Adrenal gland (tissue), 12 donors: ENCODE data around the gene NPR3. TPM values are rescaled to one million over a fixed set of nuclear protein-coding genes. Genes with fewer than 3 reads are reported as not detected.

ENCODE experiments used
- DNase-seq, 7 donors: peaks; one replicate each; pipeline ENCODE4 v3.0.0-alpha.2; 2019 to 2020
- H3K27ac ChIP-seq, 5 donors: fragments of 200-600 bp; sonication (generic) in 4 of 5; 1 replicate in 3 of 5; 2 replicates in 2 of 5; pipeline versions ENCODE4 v1.5.1 to v1.8.0; 2016 to 2020; ENCODE audit warnings: mild to moderate bottlenecking in 1 of 5
- H3K27me3 ChIP-seq: fragments of 200-600 bp; 2 replicates; pipeline ENCODE4 v1.8.0; 2021
- H3K36me3 ChIP-seq, 2 donors: fragments of 200-600 bp; replicated peaks in 1 of 2; 1 replicate in 1 of 2; 2 replicates in 1 of 2; pipeline versions ENCODE4 v1.5.1 to v1.8.0; 2018 to 2022
- H3K4me1 ChIP-seq, 2 donors: fragments of 200-600 bp; replicated peaks in 1 of 2; 1 replicate in 1 of 2; 2 replicates in 1 of 2; pipeline versions ENCODE4 v1.5.1 to v1.8.0; 2018 to 2021
- H3K4me3 ChIP-seq, 4 donors: fragments of 200-600 bp; sonication (generic) in 3 of 4; one replicate each; pipeline ENCODE4 v1.5.1; 2016 to 2018
- H3K9me3 ChIP-seq, 3 donors: fragments of 200-600 bp; sonication (generic) in 1 of 3; replicated peaks in 1 of 3; 1 replicate in 2 of 3; 2 replicates in 1 of 3; pipeline versions ENCODE4 v1.5.1 to v1.8.0; 2016 to 2021
- CTCF ChIP-seq, 6 experiments: fragments of 450-650 bp in 4 of 6; fragments of 200-600 bp in 2 of 6; sonication (generic) in 1 of 6; IDR thresholded peaks; 1 replicate in 5 of 6; 2 replicates in 1 of 6; pipeline versions ENCODE4 v1.5.1 to v1.8.0; 2016 to 2021; ENCODE audit warnings: antibody characterized with exemption in 6 of 6, mild to moderate bottlenecking in 2 of 6, moderate library complexity in 1 of 6
- POLR2A ChIP-seq, 2 donors: fragments of 450-650 bp; IDR thresholded peaks; one replicate each; pipeline ENCODE4 v1.6.1; 2017; ENCODE audit warnings: antibody characterized with exemption in 2 of 2, mild to moderate bottlenecking in 2 of 2, moderate library complexity in 1 of 2
- WGBS, 4 donors: extraction: QIAGEN DNeasy Blood & Tissue Kit in 2 of 4; methylation state at CpG; one replicate each; pipeline versions ENCODE4 v1.1.5 to v1.1.7; 2013 to 2017; 5-methylcytosine and 5-hydroxymethylcytosine counted together
- intact Hi-C, 2 donors: fragments of 100-400 bp; cut with DNase I; formaldehyde crosslinking; loops; one replicate each; pipeline versions ENCODE4 v1.14.1 to v1.15.0; 2022 to 2023
- polyA plus RNA-seq, 3 donors: library from polyadenylated mRNA; stranded (reverse); fragments of 200-250 nt in 2 of 3; fragments of 350-450 nt in 1 of 3; fragmentation: Illumina TruSeq in 1 of 3; extraction: RNeasy Lipid Tissue Mini Kit (QIAGEN cat#74804) in 1 of 3; gene quantifications; one replicate each; pipeline ENCODE4 v1.2.3, GENCODE V29; 2013 to 2014
- total RNA-seq, 9 donors: library from RNA; depleted of rRNA in 4 of 9; stranded (reverse); fragments of >200 nt in 4 of 9; fragments of 120-200 nt in 1 of 9; fragmentation: NEBNext Ultra II Directional in 1 of 9; extraction: Animal tissue kit (Norgen Biotek cat#: 25700) in 1 of 9; gene quantifications; one replicate each; pipeline versions ENCODE4 v1.1.0 to v1.2.4, GENCODE V29; 2013 to 2023
- donor health status: healthy with polysubstance abuse.
- donor health status: Bipolar disorder and iron deficiency.
- donor health status: DM: yes; HTN: yes; CAD: no.
- donor health status: DM: no; HTN: no; CAD: no.
- donor health status: DM: no; HTN: no; CAD: no.
- donor health status: DM: yes; HTN: yes; CAD: no.

The NPR3 gene
- total and polyA plus RNA-seq, 12 donors = 1.8 to 156 (median 9.3) TPM

- H3K27me3 ChIP-seq = no peaks in the 10 kb centered on the region
- no peaks in the 10 kb centered on the region for H3K9me3 ChIP-seq
- no peak overlapping the region for H3K4me3 ChIP-seq
- H3K27ac ChIP-seq = no peak overlapping the region
- DNase-seq = no peak
- intact Hi-C loops = no loop called here
- H3K4me1 ChIP-seq = peaks cover 0 to 11% of the 10 kb centered on the region in 2 donors
- no peaks in the 10 kb centered on the region for H3K36me3 ChIP-seq
- TF ChIP-seq CTCF (IDR thresholded peaks at IDR 0.05) (no peak), POLR2A (IDR thresholded peaks at IDR 0.05) (no peak)
Observed at GRCh38 chr5:32833663-32834062, 122.5 kb downstream of the NPR3 start.

GRCh38 chr5:32834251-32834650 is 123.1 kb downstream of the NPR3 start:
- intact Hi-C loops = no loop called here
- Histone ChIP-seq H3K27me3 (no peaks in the 10 kb centered on the region), H3K4me1 (peaks cover 0 to 11% of the 10 kb centered on the region in 2 donors), H3K36me3 (no peaks in the 10 kb centered on the region), H3K4me3 (no peak overlapping the region), H3K27ac (no peak overlapping the region), H3K9me3 (no peaks in the 10 kb centered on the region)
- 77 to 84% (median 80%) methylated on average over 3 of the region's 3 CpGs for WGBS, 4 donors
- TF ChIP-seq POLR2A (IDR thresholded peaks at IDR 0.05) = no peak
- TF ChIP-seq CTCF (IDR thresholded peaks at IDR 0.05) = no peak
- no peak for DNase-seq

- peaks cover 0 to 10% of the 10 kb centered on the region in 2 donors for H3K4me1 ChIP-seq
- intact Hi-C loops = no loop called here
- H3K27ac ChIP-seq = no peak overlapping the region
- DNase-seq = no peak
- WGBS, 4 donors = 76 to 79% (median 77%) methylated on average over 5 of the region's 5 CpGs
- no peak for TF ChIP-seq POLR2A (IDR thresholded peaks at IDR 0.05)
- TF ChIP-seq CTCF (IDR thresholded peaks at IDR 0.05) = no peak
- no peak overlapping the region for H3K4me3 ChIP-seq
- no peaks in the 10 kb centered on the region for H3K27me3 ChIP-seq
- H3K36me3 ChIP-seq = no peaks in the 10 kb centered on the region
- no peaks in the 10 kb centered on the region for H3K9me3 ChIP-seq
Observed at GRCh38 chr5:32836176-32836575, 125.1 kb downstream of the NPR3 start.

- H3K36me3 ChIP-seq = no peaks in the 10 kb centered on the region
Observed at GRCh38 chr5:32837211-32837610, 126.1 kb downstream of the NPR3 start.

More at GRCh38 chr5:32837211-32837610, 126.1 kb downstream of the NPR3 start:
- H3K9me3 ChIP-seq = no peaks in the 10 kb centered on the region
- intact Hi-C loops = no loop called here
- no peak overlapping the region for H3K27ac ChIP-seq
- no peak for DNase-seq
- TF ChIP-seq POLR2A (IDR thresholded peaks at IDR 0.05) (no peak), CTCF (IDR thresholded peaks at IDR 0.05) (no peak)
- H3K4me3 ChIP-seq = no peak overlapping the region
- no peaks in the 10 kb centered on the region for H3K4me1 ChIP-seq
- H3K27me3 ChIP-seq = no peaks in the 10 kb centered on the region
- 75 to 91% (median 87%) methylated on average over 4 of the region's 4 CpGs for WGBS, 4 donors
